ENCODE measurements around the gene COPZ1. TPM values are rescaled to one million over a fixed set of nuclear protein-coding genes. Genes with fewer than 3 reads are reported as not detected.

The COPZ1 gene
- total RNA-seq, 1 donor from 2014 or later, result 228 TPM

DNA sequence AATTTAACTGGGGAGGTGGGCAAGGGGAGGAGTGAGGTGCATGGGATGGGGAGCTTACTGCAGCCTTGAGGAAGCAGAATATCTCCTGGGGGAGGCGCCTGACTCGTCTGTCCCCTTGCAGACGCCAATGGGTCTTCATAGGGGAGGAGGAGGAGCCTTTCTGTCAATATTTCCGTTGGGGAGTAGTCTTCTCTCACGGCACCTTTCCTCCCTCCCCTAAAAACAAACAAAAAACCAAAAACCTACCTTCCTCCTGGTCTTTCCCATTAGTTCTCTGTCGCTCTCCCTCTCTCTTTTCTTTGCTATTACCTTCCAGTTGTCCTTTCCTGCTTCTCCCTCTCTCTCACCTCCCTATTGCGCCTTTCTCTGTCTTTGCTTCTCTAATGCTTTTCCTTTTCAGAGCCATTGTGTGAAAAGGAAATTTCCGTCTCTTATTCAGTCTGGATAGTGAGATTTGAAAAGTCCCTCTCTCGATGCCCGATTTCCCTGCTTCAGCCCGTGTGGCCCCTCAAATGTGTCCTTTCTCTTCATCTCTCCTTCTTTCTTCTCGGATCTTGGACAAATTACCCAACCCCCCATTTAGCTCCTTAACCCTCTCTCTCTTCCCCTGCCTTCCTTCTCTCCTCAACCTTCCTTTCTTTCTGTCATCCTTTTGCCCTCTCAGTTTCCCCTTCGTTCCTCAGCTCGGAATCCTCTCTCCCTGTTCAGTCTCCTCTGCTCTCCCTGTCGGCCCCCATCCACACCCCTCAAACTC lies 33.4 kb downstream of the COPZ1 start:
- DNase-seq (ENCODE audit: low read depth), result peak; percentile 36

DNA sequence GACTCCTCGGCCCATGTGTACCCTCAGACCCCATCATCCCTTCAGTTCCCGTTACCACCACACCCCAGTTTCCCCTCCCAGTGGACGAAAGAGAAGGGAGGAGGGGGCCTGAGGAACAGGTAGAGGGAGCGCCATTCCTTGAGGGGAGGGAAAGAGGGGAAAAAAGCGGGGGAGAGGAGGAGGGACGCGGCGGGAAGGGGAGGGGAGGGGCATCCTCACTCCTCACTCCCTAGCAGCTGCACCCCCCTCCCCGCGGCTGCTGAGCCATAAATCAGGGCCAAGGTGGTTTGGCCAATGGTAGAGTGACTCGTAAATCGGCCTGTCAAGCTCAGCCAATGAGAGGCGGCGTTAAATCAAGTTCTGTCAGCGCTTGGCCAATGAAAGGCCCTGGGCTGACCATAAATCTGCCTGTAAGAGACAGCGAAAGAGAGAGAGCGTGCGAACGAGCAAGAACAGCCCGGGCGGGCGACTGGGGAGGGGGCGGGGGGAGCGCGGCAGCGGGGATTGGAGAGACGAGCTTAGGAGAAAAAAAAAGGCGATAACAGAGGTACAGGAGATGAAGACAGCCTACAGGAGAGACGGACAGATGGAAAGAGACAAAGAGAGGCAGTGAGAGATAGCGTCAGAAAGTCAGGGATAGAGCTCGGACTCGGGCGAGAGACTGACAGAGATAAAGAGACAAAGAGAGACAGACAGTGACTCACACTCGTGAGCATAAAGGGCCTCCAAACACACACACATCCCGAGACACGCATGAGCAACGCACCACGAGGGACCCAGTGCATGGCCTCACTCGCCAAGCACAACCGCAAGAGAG lies 34.2 kb downstream of the COPZ1 start:
- peak; percentile 100 for DNase-seq (ENCODE audit: low read depth)

GRCh38 chr12:54359762-54360351 lies 34.9 kb downstream of the COPZ1 start:
- peak; percentile 39 for DNase-seq (ENCODE audit: low read depth)

DNA sequence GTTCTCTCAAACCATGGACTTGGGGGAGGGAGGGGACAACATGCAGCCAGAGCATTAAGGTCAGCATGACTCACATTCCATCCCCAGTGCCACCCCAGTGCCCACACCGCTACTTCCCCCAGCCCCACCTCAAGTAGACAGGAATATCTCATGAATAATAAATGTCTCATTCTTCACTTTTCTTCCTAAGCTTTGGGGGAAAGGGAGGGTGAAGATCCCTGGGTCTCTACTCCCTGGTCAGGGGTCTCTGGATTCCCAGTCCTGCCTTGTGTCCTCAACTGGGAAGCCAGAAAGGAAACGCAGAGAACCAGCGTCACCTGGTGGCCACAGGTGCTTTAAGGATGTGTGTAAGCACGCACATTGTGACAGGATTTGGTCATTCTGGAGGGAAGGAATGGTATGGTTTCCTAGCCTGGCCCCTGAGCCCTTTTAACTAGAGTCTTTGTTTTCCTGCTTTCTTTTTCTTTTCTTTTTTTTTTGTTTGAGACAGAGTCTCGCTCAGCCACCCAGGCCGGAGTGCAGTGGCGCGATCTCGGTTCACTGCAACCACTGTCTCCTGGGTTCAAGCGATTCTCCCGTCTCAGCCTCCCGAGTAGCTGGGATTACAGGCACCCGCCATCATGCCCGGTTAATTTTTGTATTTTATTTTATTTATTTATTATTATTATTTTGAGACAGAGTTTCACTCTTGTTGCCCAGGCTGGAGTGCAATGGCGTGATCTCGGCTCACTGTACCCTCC lies 36.0 kb downstream of the COPZ1 start:
- peak; percentile 82 for DNase-seq (ENCODE audit: low read depth)

GRCh38 chr12:54363047-54363446 lies 38.1 kb downstream of the COPZ1 start:
- DNase-seq (ENCODE audit: low read depth), result no peak

GRCh38 chr12:54363618-54364017 lies 38.7 kb downstream of the COPZ1 start:
- no peak for DNase-seq (ENCODE audit: low read depth)

DNA sequence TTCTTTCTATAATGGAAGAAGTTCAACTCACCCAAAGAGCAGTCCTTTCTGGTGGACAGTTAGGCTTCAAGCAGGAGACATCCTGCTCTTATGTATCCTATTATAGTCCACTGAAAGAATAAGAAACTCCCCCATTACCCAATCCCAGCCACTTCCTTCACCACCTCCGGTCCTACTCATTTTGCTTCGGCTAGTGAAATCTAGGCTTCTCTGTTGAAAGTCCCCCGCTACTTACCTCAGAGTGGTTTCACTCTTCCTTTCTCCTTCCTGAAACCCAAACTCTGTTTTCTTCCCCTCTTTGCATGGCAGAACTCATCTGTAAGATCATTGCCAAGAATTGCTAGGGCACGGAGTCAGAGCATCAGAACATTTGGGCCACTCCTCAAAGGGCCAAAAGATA lies 39.5 kb downstream of the COPZ1 start, which contains the start of gene GPR84:
TSS of gene GPR84 (minus strand) at position 74 of the 400 bp plus-strand sequence. CDS start 635 bp downstream, outside the sequence.
- no peak for DNase-seq (ENCODE audit: low read depth)

DNA sequence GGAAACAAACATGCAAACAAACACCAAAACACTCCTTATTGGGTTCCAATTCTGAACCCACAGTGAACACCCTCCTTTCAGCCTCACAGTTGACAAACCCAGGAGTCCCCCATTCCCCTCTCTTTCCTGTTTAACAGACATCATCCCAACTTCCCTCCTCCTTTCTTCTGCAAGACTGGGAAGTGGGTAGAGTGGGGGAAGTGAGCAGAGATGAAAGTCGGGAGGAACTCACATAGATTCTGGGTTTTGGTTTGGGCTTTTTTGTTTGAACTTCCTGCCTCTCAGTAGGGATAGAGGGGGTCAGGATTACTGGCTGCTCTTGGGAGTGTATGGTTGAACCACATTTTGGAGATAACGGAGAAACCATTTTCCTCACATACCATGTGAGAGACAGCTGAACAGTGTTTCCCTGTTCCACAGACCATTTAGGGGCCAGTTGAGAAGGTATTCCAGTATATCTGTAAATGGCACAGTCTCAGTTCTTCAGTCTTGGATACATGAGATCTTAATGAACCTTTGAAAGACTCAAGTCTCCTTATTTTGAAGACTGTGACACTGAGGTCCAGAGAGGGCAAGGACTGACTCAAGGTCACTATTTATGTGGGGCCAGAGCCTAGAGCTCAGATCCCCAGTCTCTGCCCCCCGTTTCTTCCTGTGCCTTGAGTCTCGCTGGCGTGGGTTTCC lies 43.2 kb downstream of the COPZ1 start:
- no peak for DNase-seq (ENCODE audit: low read depth)

DNA sequence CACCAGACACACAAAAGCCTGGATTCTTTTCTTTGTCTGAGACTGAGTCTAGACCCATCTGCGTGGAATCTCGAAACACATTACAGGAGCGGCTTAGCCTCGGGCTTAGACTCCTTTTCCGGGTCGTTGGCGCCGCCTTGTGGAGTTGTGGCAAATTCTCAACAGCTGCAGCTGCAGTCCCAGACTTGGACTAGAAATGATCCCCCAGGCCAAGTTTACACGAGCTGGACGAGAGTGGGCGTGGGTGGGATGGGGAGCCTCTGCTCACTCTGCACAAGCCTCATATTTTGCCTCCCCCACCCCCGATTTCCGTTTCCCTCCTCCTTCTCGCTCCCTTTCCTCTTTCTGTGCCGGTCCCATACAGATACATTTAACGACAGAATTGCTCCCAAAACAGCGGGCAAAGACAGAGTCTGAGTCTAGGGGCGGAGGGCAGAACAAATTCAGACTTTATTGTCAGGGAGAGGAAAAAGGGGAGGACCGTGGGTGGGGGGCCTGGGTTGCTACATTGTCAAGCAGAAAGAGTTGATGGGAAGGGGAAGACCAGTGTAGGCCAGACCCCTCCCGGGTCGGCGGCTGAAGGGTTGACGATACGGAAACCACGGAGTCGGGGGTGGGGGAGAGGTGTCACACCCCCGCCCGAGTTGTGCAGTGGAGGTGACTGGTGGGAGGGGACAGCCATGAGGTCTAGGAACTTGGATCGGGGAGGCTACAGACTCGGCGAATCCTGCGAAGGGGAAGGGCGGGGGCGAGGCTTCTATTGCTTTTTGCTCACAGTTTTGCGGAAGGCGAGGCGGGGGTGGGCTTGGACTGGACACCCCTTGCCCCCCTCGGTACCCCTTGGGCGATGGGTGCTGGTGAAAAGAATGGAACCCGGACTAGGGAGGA lies 44.0 kb downstream of the COPZ1 start:
- peak; percentile 92 for DNase-seq (ENCODE audit: low read depth)

DNA sequence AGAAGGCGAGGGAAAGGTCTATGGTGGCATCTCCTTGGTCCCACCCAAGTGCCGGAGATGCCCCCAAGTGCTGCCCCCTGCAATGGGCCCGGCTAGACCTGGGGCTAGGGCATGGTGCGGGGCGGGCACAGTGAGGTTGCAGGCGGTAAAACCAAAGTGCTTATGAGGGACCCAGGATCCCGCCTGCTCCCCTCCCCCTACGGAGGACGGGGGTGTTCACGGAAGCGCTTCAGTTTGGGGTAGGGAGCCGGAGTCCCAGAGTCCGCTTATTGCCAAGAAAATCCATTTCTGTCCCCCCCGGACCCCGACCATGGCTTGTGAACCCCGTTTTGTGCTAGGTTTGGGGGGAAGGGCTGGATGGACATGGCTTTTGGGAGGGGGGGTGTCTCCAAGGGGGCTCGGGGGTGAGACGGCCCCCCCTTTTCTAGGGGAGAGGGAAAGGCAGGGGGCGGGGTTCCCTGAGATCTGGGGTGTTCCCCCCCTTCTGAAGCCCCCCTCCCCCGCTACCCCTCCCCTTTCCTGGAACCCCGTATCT lies 44.7 kb downstream of the COPZ1 start:
- no peak for DNase-seq (ENCODE audit: low read depth)

GRCh38 chr12:54370171-54370730 lies 45.3 kb downstream of the COPZ1 start:
- DNase-seq (ENCODE audit: low read depth), result peak; percentile 81

DNA sequence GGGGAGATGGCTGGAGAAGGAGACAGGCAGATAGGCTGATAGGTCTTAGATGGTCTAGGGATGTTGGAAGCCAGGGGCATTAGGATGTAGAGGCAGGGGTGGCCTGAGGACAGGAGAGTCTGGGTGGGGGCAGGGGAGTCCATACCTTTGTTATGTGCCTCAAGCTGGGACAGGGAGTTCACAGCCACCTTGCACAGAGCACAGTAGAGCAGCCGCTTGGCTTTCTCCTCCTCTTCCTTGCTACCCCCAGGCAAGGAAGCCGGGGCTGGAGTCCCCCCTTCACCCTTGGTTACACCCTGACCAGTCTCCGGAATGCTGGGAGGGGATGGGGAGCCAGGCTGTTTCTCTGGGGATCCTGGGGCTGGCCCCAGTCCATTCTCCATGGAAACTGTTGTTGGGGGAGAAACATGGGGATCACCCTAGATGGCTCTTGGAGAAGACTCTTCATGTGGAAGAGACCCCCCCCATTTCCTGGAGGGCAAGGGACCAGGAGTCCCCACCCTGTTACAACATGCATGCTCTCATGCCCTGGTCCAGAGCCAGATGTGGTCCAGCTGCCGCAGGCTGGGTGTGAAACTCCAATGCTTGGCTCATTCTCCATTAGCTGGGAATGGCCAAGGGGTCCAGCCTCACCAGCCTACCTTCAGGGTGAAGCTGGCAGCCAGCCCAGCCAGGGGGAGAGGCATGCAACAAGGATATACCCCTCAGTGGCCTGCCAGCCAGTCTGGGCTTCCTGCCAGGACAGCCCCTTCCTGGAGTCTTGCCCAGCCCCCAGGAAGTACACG lies 46.6 kb downstream of the COPZ1 start:
- DNase-seq (ENCODE audit: low read depth), result no peak

- DNase-seq (ENCODE audit: low read depth), result no peak
Measured at GRCh38 chr12:54372113-54372806, 47.3 kb downstream of the COPZ1 start.

DNA sequence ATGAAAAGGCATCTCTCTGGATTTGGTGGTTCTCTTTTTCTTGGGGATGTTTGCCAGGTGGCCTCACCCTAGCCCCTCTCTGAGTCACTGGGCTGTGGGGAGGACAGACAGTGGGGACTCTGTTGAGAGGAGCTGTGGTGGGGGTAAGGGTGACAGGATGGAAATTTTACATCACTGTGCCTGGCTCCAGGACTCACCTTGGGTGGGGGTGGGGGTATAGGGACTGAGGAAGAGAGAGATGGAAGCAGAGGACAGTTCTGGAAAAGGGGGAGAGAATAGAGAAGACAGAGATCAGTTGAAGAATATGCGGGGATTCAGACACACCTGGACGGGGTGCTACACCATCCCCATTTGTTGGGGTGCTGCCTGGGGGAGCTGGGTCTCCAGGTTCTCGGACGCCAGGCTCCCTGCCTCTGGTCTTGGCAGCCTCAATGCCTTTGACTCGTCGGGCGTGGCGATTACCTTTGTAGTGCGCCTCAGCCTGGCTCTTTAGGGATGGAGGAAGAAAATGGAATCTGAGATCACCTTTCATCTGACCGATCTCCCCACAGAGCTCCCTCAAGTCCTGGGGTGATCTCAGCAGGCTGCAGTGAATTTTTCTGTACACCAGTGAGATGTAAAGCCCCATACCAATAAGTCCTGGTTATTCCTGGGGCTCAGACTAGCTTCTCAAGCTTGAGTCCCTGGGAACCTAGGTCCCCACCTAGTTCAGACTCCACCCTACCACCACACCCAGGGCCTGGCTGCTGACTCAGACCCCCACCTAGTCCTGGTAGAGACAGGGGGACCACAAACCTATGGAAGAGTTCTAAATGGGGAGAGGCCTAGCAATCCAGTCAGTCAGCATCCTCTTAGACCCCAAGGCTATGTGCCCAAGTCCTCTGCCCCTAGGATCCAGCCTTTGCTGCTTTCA lies 49.0 kb downstream of the COPZ1 start:
- no peak for DNase-seq (ENCODE audit: low read depth)

GRCh38 chr12:54374562-54375258 lies 49.8 kb downstream of the COPZ1 start:
- DNase-seq (ENCODE audit: low read depth), result peak; percentile 92

GRCh38 chr12:54375259-54375579 lies 50.3 kb downstream of the COPZ1 start:
- DNase-seq (ENCODE audit: low read depth), result no peak

All from myocyte (in vitro differentiated cells).